GM21367 (cell line): ENCODE data around the gene RDH11.
"Not testable (repeated sequence)": the region's sequence is repeated elsewhere in the genome, so short reads cannot be mapped to it uniquely, and the experiment has no call there.

Experiments
- ATAC-seq: cut with Tn5 transposase; IDR thresholded peaks from one replicate; pipeline ENCODE4 v1.9.1; 2021; ENCODE audit not compliant: unreplicated experiment

The RDH11 gene, protein sequence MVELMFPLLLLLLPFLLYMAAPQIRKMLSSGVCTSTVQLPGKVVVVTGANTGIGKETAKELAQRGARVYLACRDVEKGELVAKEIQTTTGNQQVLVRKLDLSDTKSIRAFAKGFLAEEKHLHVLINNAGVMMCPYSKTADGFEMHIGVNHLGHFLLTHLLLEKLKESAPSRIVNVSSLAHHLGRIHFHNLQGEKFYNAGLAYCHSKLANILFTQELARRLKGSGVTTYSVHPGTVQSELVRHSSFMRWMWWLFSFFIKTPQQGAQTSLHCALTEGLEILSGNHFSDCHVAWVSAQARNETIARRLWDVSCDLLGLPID

DNA sequence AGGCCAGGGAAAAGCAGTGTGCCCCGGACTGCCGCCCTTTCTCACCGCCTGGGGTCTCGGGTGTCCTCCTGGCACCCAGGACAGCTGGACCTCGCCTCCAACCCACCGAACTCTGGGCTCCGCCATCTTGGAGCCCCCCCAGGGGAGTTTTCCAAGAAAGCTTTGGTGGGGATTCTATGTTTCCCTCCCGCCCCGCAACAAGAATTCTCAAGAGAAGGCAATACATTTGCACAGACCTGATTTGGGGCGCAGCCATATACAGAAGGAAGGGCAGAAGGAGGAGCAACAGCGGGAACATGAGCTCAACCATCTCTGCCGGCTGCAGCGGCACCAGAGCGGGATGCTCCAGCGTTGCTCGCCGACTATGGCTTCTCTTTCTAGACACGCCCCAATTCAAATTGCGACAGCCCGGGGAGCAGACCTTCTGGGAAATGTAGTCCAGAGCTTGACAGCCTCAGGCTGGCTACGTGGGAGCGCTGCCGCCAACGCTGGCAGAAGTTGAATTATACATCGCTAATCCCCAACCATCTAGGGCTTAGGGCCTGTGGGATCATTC lies at the start of gene RDH11:
TSS of gene RDH11 (minus strand) at position 371 of the 556 bp plus-strand sequence. CDS start at position 310, 61 bp downstream.
- ATAC-seq = peak; percentile 67

DNA sequence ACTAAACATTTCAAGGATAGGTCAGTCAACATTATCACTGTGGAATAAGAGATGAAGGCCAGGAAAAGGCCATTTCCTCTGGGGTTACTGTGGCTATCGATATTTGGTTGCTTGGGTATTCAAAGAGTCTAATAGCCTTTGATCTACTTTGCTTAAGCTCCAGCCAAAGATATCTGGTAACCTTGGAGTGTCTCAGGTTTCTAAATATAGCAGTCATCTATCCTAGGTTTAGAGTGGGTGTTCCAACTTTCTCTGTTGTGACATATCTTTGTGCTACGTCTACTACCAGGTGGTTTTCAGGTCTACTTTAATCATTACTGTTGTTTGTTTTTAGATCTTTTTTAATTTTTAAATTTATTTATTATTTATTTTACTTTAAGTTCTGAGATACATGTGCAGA lies 48.5 kb upstream of the RDH11 start:
- ATAC-seq = no peak

DNA sequence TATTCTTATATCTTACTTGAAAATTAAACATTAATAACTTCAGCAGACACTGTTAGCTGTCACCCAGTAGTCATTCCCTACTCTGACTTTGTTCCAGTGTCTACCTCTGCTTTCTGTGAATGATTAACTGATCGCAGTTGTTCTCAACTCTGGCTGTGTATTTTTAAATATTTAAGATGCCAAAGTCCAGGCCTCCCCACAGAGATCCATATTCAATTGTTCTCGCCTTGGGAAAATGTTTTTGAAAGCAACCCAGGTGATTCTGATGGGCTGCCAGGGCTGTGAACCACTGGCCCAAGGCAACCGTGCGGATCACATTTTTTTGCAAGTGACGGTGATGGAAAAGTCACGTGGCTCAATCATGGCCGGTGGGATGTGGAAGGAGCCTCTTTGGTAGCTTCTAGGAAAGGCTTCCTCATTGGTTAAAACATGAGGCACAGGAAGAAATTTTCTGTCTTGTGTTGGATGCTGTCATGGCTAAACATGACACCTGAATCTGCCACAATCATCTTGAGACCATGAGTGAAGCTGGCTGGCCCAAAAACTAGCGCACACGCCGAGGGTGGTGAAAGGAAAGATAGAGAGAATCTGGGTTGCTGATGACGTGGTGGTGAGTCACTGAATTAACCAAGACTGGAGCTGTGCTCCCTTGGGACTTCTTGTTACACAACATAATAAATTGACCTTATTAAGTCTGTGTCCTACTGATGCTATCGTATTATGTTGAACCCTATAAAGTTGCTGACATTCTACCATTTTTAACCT lies 43.4 kb upstream of the RDH11 start:
- ATAC-seq = no peak

DNA sequence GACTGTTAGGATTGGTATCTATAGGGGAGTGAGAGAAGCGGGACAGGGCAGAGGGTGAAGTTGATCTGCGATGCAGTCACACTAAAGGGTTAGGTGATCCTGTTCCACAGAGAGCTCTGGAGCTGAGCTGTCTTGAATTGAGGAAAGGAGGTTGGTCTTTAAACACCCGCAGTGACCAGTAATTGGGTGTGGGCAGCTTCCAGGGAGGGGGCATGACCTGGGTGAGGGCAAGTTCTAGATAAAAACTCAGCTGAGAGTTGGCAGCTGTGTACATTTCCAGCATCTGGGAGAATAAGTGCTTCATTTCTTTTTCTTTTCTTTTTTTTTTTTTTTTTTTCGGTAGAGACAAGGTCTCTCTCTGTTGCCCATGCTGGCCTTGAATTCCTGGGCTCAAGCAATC lies 41.2 kb upstream of the RDH11 start:
- ATAC-seq = no peak

DNA sequence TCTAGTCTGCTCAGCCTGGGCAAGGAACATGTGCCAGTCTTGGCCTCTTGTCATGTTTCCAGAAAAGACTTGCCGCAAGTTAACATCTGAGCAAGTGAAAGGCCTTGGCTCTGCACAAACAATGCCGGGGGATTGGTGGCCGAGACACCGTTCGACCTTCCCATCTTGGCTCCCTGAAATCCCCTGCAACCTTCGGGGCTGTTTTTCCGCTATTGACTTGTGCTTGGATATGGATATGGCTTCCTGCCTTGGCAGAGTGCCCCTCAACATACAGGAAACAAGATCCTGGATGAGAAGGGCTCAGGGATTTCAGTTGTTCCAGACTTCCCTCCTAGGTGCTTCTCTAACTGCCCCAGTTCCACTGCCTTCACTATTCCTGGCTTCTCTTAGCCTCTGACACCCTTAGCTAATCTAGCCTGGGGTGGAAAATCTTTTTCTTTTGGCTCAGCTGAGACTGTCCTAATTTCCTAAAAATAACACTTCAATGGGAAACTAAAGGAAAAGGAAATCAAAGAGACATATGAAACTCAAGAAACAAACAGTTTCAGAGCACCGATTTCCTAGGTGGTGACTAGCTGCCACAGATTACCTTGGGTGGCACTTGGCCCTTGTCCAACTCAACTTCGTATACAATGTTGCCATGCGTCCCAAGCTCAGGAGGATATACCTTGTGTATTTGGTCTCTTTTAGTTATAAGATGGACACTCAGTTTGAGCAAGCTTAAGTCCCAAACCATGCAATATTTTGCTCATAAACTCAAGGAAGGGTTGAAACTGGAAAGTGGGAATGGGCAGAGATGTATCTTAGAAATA lies 40.0 kb upstream of the RDH11 start:
- ATAC-seq = no peak

DNA sequence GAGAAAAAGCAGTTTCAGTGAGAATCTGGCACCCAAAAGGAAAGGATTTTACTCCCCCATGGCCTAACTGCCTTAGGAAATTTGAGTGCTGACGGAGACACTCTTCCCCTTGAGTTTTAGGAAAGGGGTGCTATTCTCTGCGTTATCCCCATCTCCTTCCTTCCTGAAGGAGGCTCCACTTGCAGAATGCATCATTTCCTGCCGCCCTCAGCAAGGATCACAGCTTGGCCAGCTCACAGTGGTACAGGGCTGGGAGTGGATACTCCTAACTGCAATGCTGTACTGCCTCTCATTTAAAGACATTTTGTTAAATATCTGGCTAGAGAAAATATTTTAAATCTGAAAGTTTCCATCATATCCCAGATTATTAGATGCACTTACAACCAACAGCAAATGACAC lies 39.1 kb upstream of the RDH11 start:
- ATAC-seq = no peak

DNA sequence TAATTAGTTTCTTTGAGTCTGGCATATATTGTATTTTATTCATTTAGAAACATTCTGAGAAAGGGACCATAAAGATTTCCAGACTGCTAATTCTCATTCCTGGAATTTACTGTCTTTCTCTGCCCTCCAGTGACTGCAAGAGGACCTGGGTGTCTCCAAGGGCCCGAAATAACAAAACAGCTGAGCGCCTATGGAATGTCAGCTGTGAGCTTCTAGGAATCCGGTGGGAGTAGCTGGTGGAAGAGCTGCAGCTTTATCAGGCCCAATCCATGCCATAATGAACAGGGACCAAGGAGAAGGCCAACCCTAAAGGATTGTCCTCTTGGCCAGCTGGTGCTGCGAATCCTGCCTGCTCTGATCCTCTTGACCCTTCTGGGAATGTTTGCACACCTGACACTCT lies 38.1 kb upstream of the RDH11 start:
- no peak for ATAC-seq

DNA sequence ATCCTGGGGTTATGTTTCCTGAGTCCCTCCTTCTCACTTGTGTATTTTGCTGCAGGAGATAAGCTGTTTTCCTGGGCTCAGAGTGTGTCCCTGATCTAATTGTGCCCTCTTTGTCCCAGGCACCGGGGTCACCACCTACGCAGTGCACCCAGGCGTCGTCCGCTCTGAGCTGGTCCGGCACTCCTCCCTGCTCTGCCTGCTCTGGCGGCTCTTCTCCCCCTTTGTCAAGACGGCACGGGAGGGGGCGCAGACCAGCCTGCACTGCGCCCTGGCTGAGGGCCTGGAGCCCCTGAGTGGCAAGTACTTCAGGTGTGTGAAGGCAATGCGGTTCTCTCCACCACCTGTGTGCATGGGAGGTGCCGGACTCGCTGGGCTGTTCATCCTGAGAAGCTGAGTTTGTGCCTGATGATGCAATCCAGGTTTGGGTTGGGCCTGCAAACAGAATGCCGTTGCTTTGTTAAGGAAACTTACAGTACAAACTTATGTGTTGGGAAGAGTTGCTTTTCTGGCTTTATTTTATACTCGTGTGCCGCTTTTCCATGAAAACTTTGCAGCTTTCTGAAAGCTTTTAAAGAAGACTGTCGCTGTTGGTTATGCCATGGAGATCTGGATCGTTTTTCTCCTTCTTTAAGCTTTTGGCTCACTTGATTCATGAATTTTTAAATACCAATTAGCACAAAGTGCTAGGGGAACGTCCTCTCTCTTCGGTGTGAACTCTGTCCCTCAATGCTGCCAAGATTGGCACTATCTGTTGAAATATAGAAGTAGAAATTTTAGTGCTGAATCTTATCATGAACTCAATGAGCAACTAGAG lies 33.7 kb upstream of the RDH11 start:
- no peak for ATAC-seq

DNA sequence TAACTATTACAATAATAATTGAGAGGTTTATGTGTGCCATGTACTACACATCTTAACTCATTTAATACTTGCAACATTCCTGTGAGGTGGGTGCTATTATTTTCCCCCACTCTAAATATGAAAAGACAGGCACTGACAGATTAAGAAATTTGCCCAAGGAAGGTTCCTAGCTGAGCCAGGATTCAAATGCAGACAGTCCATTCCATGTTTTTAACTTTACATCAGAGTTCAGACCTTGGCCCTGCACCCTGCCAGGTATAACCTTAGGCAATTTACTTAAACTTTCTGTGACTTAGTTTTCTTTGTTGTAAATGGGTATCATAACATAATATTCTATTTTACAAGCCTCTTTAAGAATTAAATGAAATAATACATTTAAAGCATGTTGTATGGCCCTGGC lies 32.7 kb upstream of the RDH11 start:
- no peak for ATAC-seq

DNA sequence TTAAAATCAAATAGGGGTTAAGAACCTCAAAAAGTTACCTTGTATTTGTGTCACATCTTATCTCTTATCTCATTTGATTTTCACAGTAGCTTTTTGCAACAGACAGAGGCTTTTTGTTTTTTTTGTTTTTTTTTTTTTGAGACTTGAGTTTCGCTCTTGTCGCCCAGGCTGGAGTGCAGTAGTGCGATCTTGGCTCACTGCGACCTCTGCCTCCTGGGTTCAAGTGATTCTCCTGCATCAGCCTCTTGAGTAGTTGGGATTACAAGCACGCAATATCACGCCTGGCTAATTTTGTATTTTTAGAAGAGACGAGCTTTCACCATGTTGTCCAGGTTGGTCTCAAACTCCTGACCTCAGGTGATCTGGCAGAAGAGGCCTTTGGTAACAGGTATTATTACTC lies 31.8 kb upstream of the RDH11 start:
- no peak for ATAC-seq

DNA sequence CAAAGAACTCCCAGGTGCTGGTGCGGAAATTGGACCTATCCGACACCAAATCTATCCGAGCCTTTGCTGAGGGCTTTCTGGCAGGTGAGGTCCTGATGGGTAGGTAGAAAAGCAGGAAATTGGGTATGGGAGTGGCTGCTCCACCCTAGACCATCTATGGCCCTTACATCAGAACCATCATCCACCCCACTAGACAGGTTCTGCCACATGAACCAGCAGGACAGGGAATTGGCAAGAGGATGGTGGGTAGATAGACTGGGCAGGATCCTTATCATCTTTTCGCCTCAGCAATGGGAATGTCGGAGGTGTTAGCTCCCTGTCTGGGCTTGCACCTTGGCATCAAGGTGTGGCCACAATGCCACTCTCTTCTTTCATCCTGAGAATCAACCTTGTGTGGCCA lies 29.6 kb upstream of the RDH11 start:
- no peak for ATAC-seq

DNA sequence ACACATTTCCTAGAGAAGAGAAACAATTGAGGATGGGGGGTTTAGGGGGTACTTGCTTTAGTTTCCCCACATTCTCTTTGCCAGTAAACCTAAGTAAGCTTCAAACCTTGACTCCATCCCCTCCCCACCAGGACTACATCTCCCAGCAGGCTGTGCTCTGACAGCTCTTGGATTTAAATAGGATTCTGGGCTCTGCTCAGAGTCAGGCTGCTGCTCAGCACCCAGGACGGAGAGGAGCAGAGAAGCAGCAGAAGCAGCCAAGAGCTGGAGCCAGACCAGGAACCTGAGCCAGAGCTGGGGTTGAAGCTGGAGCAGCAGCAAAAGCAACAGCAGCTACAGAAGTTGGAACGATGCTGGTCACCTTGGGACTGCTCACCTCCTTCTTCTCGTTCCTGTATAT lies 26.7 kb upstream of the RDH11 start:
- no peak for ATAC-seq

DNA sequence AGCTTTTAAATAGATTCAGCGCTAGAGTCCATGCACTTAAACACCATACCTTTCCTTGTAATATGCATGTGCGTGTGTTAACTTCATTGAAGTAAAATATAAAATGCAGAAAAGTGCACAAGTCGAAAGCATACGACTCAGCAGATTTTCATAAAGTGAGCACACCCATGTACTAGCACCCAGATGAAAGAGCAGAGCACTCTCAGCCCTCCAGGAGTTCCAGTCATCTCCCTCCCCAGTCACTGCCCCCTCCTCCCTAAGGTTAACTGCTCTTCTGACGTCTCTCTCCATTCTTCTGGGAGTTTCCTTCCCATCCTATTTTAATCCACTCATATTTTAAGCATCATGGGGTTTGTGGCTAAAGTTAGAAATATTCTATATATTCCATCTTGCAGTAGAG lies 26.3 kb upstream of the RDH11 start:
- no peak for ATAC-seq

DNA sequence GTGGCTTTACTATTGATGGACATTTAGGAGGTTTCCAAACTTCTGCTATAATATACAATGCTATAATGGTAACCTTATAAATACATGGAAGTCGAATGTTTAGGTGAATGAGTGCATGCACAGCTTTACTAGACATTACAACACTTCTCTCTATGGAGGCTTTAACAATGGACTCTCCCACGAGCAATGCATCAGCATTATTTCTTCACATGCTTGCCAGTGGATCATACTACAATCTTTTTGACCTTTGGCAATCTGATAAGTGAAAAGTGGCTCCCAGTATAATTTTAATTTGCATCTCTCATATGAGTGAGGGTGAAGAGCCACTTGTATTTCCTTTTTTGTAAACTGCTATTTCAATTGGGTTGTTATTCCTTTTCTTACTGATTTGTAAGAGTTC lies 24.3 kb upstream of the RDH11 start:
- no peak for ATAC-seq

DNA sequence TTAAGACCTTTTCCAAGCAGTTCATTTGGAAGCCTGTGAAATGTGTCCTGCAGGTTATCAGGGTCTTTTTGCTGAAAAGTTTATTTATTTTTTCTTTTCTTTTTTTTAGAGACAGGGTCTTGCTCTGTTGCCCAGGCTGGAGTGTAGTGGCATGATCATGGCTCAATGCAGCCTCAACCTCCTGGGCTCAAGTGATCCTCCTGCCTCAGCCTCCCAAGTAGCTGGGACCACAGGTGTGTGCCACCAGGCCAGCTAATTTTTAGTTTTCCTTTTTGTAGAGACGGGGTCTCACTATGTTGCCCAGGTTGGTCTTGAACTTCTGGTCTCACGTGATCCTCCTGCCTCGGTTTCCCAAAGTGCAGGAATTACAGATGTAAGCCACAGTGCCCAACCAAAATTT lies 23.8 kb upstream of the RDH11 start:
- not testable (repeated sequence) for ATAC-seq

DNA sequence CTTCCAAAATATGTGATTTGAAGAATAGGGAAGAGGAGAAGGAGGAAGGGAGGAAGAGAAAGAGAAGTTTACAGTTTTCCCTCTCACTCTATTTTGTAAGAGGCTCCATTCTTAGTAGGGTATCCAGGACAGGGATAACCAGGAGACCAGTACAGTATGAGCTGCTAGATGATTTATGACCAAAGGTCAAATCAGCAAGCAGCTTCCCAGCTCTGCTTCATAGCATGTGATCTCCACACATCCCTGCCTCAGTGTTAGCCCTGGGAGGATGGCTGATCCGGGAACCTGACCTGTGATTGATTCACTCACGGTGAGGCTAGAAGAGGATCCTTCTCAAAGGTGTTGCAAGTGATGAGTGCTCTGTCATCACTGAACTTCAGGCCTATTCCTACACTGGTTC lies 22.7 kb upstream of the RDH11 start:
- no peak for ATAC-seq

DNA sequence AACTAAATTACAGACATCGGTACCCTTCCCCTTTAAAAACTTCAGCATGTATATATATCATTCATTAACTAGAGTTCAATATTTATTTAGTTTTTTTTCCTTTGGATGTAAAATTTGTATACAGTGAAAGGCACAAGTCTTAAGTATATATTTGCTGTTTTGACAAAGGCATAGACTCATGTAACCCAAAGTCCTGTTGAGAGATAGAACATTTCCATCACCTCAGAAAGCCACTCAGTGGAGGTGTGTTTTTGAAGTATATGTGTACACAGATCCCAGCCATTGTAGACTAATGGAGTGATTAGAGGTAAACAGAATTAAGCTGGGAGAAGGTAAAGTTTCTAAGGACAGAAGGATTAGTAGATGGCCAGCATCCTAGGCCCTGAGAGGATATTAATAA lies 21.5 kb upstream of the RDH11 start:
- no peak for ATAC-seq

DNA sequence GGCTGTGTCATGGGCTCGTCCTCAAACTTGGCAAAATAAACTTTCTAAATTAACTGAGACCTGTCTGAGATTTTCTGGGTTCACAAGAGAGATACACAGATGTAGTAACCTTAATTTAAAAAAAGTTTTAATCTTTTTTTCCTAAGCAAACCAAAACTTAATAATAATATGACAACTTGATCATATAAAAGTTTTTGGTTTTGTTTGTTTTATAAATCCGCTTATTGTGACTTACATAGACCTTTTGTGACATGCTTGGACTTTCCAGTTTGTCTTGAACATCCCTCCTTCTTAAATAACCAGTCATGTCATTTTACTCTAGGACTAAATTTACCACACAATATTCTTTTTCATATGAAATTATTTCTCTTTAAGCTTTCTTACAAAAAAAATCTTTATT lies 14.6 kb upstream of the RDH11 start:
- no peak for ATAC-seq

DNA sequence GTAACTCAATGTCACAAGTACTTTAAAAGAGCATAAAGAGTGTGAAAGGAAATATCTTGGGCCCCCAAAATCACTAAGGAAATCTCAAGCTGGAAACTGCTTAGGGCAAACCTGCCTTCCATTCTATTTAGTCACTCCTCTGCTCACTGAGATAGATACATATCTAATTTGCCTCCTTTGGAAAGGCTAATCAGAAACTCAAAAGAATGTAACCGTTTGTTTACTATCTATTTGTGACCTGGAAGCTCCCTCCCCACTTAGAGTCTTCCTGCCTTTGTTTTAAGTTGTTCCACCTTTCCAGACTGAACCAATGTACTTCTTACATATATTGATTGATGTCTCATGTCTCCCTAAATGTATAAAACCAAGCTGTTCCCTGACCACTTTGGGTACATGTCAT lies 14.2 kb upstream of the RDH11 start:
- ATAC-seq = not testable (repeated sequence)

DNA sequence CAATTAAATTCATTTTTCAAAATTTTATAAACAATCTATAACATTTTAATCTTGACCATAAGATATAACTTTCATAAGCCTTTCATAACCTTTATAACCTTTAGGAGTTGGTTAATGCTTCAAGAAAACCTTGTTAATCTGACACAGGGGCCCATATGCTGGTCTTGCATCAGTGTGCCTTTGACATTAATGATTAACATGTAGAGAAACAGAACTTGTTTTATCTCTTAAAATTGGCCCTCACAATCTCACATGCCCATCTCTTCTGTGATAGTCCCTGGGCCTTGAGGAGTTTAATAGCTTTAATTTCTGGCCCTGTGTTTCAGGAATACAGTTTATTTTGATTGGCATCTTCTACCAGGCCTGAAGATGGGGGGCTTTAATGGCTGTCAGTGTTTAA lies 13.8 kb upstream of the RDH11 start:
- ATAC-seq = not testable (repeated sequence)

DNA sequence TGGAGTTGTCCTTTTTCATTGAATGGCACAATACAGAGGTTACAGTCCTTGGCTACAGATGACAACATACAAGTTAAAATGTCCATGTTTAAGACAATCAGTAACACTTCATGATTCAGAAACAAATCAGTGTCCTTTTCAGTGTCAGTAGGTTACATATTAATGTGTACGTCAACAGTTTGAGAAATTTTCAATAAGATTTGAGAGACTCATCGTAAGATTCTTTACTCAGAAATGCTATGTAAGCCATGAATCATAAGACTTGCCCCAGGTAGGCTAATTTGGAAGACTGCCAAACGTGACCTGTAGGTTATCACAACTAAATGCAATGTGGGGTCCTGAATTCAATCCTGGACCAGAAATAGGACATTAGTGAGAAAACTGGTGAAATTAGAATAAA lies 9.6 kb upstream of the RDH11 start:
- ATAC-seq = no peak
